Tibial nerve (tissue), 4 donors: ENCODE data around the gene FAM170B. TPM values are rescaled to one million over a fixed set of nuclear protein-coding genes. Genes with fewer than 3 reads are reported as not detected.

Source experiments
- DNase-seq, 2 donors: peaks; one replicate each; pipeline ENCODE4 v3.0.0-alpha.2; 2019; ENCODE audit warnings: low spot score in 2 of 2
- H3K27ac ChIP-seq, 4 donors: fragments of 200-600 bp; sonication (generic) in 3 of 4; one replicate each; pipeline ENCODE4 v1.5.1; 2017 to 2019; ENCODE audit warnings: mild to moderate bottlenecking in 1 of 4
- H3K27me3 ChIP-seq, 2 donors: fragments of 200-600 bp; sonication (generic) in 1 of 2; one replicate each; pipeline versions ENCODE4 v1.5.1 to v1.6.0; 2017 to 2019
- H3K36me3 ChIP-seq, 3 donors: fragments of 200-600 bp; sonication (generic); one replicate each; pipeline ENCODE4 v1.5.1; 2018 to 2019
- H3K4me1 ChIP-seq, 4 donors: fragments of 200-600 bp; sonication (generic) in 3 of 4; one replicate each; pipeline ENCODE4 v1.5.1; 2017 to 2019
- H3K4me3 ChIP-seq, 4 donors: fragments of 200-600 bp; sonication (generic) in 3 of 4; one replicate each; pipeline ENCODE4 v1.5.1; 2017 to 2019; ENCODE audit warnings: mild to moderate bottlenecking in 1 of 4, moderate library complexity in 1 of 4
- H3K9me3 ChIP-seq, 4 donors: fragments of 200-600 bp; sonication (generic) in 3 of 4; one replicate each; pipeline ENCODE4 v1.5.1; 2017 to 2019
- CTCF ChIP-seq, 5 experiments: fragments of 200-600 bp in 3 of 5; fragments of 450-650 bp in 2 of 5; sonication (generic) in 3 of 5; IDR thresholded peaks; one replicate each; pipeline ENCODE4 v1.5.1; 2016 to 2019; ENCODE audit warnings: antibody characterized with exemption in 5 of 5, mild to moderate bottlenecking in 3 of 5, moderate library complexity in 2 of 5
- EP300 ChIP-seq, 2 donors: sonication (generic); formaldehyde crosslinking; IDR thresholded peaks; one replicate each; pipeline ENCODE4 v1.6.1; 2017; ENCODE audit warnings: antibody characterized with exemption in 2 of 2, mild to moderate bottlenecking in 1 of 2
- POLR2A ChIP-seq, 2 donors: fragments of 450-650 bp; IDR thresholded peaks; one replicate each; pipeline ENCODE4 v1.6.1; 2017; ENCODE audit warnings: antibody characterized with exemption in 2 of 2, mild to moderate bottlenecking in 2 of 2, moderate library complexity in 2 of 2
- WGBS, 2 donors: methylation state at CpG; one replicate each; pipeline ENCODE4 v1.1.5; 2018; 5-methylcytosine and 5-hydroxymethylcytosine counted together
- total RNA-seq, 4 donors: library from RNA; depleted of rRNA; stranded (reverse); fragments of >200 nt; gene quantifications; one replicate each; pipeline ENCODE4 v1.1.0, GENCODE V29; 2016

FAM170B gene
- total RNA-seq, 4 donors from 2014 or later: 0.63 TPM; not detected in 3

GRCh38 chr10:49109669-49110340, 24.0 kb downstream of the FAM170B start:
- H3K36me3 ChIP-seq: no peaks in the 10 kb centered on the region
- no peaks in the 10 kb centered on the region for H3K9me3 ChIP-seq
- 39 to 45% methylated on average over 8 to 9 of the region's 9 CpGs for WGBS, 2 donors
- TF ChIP-seq POLR2A (IDR thresholded peaks at IDR 0.05): no peak
- H3K4me1 ChIP-seq: peaks cover 0 to 78% (median 20%) of the 10 kb centered on the region in 4 donors
- DNase-seq: peak; percentile 26 to 42
- no peak overlapping the region for H3K4me3 ChIP-seq
- peak overlapping the region in 1 of 4 donors; percentile 15 for H3K27ac ChIP-seq
- no peaks in the 10 kb centered on the region for H3K27me3 ChIP-seq

GRCh38 chr10:49108656-49109055, 25.2 kb downstream of the FAM170B start:
- no peak overlapping the region for H3K4me3 ChIP-seq
- 84 to 86% methylated on average over 6 to 7 of the region's 7 CpGs for WGBS, 2 donors
- peaks cover 0 to 72% (median 20%) of the 10 kb centered on the region in 4 donors for H3K4me1 ChIP-seq
- DNase-seq: no peak
- H3K9me3 ChIP-seq: no peaks in the 10 kb centered on the region
- no peak overlapping the region for H3K27ac ChIP-seq
- H3K27me3 ChIP-seq: no peaks in the 10 kb centered on the region
- no peak for TF ChIP-seq POLR2A (IDR thresholded peaks at IDR 0.05)
- TF ChIP-seq EP300 (IDR thresholded peaks at IDR 0.05): no peak
- TF ChIP-seq CTCF (IDR thresholded peaks at IDR 0.05): no peak
- no peaks in the 10 kb centered on the region for H3K36me3 ChIP-seq

- TF ChIP-seq EP300 (IDR thresholded peaks at IDR 0.05) (no peak), POLR2A (IDR thresholded peaks at IDR 0.05) (no peak), CTCF (IDR thresholded peaks at IDR 0.05) (no peak)
- Histone ChIP-seq H3K27me3 (no peaks in the 10 kb centered on the region), H3K36me3 (no peaks in the 10 kb centered on the region), H3K4me1 (peaks cover 0 to 65% (median 20%) of the 10 kb centered on the region in 4 donors), H3K27ac (no peak overlapping the region), H3K9me3 (no peaks in the 10 kb centered on the region), H3K4me3 (no peak overlapping the region)
- 94 to 98% methylated on average over 8 of the region's 8 CpGs for WGBS, 2 donors
- no peak for DNase-seq
Measured at GRCh38 chr10:49107887-49108267, 25.9 kb downstream of the FAM170B start.

DNA sequence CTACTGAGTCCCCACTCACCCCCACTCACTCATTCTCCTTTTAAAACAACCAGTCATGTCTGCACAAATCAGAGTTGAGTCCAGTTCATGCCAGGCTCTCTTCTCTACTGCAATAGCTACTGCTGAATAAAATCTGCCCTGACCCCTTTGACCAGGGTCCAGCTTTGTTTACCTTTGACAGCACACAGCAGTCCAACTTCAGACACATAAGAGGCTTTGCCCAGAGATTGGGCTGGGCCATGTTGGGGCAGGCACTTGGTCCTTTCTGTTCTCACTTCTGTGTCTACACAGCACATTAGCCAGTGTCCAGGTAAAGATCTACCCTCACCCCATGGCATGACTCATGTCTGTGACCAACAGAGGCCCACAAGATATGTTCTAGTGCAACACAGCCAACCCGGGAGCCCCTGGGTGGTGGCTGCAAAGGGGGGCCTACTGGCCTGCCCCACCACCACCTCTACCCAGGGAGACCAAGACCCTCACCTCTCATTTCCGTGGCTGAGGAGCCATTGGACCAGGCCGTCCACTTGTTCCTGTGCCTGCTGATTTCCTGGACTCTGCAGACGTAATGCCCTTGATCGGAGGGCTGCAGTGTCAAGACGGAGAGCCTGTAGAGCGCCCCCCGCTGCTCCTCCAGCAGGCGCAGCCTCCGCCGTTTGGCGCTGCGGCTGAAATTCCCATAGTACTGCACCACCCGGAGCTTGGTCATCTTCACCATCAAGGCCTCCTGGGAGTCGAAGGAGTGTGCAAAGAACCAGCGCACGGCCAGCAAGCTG, 26.5 kb downstream of the FAM170B start:
- H3K27ac ChIP-seq: peak overlapping the region in 1 of 4 donors; percentile 17
- WGBS, 2 donors: 93 to 96% methylated on average over 10 to 17 of the region's 17 CpGs
- H3K36me3 ChIP-seq: no peaks in the 10 kb centered on the region
- peaks cover 0 to 60% (median 20%) of the 10 kb centered on the region in 4 donors for H3K4me1 ChIP-seq
- TF ChIP-seq CTCF (IDR thresholded peaks at IDR 0.05) (no peak), POLR2A (IDR thresholded peaks at IDR 0.05) (no peak), EP300 (IDR thresholded peaks at IDR 0.05) (no peak)
- no peaks in the 10 kb centered on the region for H3K9me3 ChIP-seq
- no peak overlapping the region for H3K4me3 ChIP-seq
- H3K27me3 ChIP-seq: no peaks in the 10 kb centered on the region
- no peak for DNase-seq

GRCh38 chr10:49106451-49106850, 27.4 kb downstream of the FAM170B start:
- Histone ChIP-seq H3K9me3 (no peaks in the 10 kb centered on the region), H3K27me3 (no peaks in the 10 kb centered on the region), H3K4me1 (peaks cover 0 to 52% (median 20%) of the 10 kb centered on the region in 4 donors), H3K36me3 (no peaks in the 10 kb centered on the region), H3K4me3 (no peak overlapping the region), H3K27ac (no peak overlapping the region)
- WGBS, 2 donors: 15 to 22% methylated on average over 6 to 7 of the region's 7 CpGs
- TF ChIP-seq EP300 (IDR thresholded peaks at IDR 0.05) (no peak), CTCF (IDR thresholded peaks at IDR 0.05) (no peak), POLR2A (IDR thresholded peaks at IDR 0.05) (no peak)
- peak in 1 of 2 donors; percentile 24 for DNase-seq
